Esophagus muscularis mucosa (tissue), 3 donors: ENCODE results near the gene FETUB.

ENCODE experiments used
- CTCF ChIP-seq, 3 experiments: fragments of 200-600 bp in 2 of 3; fragments of 450-650 bp in 1 of 3; sonication (generic) in 2 of 3; IDR thresholded peaks; one replicate each; pipeline ENCODE4 v1.5.1; 2017 to 2019; ENCODE audit warnings: antibody characterized with exemption in 3 of 3, mild to moderate bottlenecking in 2 of 3, moderate library complexity in 1 of 3
- POLR2A ChIP-seq: fragments of 450-650 bp; IDR thresholded peaks from one replicate; pipeline ENCODE4 v1.6.1; 2017; ENCODE audit warnings: antibody characterized with exemption, moderate library complexity, mild to moderate bottlenecking, low read depth
- POLR2AphosphoS5 ChIP-seq, 2 donors: sonication (generic); formaldehyde crosslinking; IDR thresholded peaks; one replicate each; pipeline ENCODE4 v1.6.1; 2017; ENCODE audit warnings: antibody characterized with exemption in 2 of 2

- no peak for TF ChIP-seq CTCF (IDR thresholded peaks at IDR 0.05)
- TF ChIP-seq POLR2A: no peak
- no peak for TF ChIP-seq POLR2AphosphoS5 (IDR thresholded peaks at IDR 0.05)
Observed at GRCh38 chr3:186624598-186624997, 15.6 kb upstream of the FETUB start.
